K562 (cell line): Measurements from ENCODE around the gene MTG2. TPM values are rescaled to one million over a fixed set of nuclear protein-coding genes. Genes with fewer than 3 reads are reported as not detected.

Experiments used
- ATAC-seq: fragments of 200-7000 bp; cut with Tn5 transposase; 3 replicates; pipeline ENCODE4 v1.9.1; 2020; ENCODE audit warnings: moderate library complexity
- BruUV-seq: library from RNA; stranded (reverse); fragments of 400-500 nt; replicated peaks from 2 replicates; lab custom pipeline; 2021; lab: Mats Ljungman, UMichigan
- CTCF ChIA-PET: fragments of 300-600 bp; formaldehyde crosslinking; extraction: SDS; loops from one replicate; lab custom pipeline; 2021; ENCODE audit warnings: low intra/inter-chr PET ratio; lab: Yijun Ruan, JAX
- POLR2A ChIA-PET: fragments of 300-600, 350-650 bp; sonication (Branson Sonifier 250); formaldehyde crosslinking; extraction: SDS; loops from one replicate; lab custom pipeline; 2021; ENCODE audit warnings: antibody characterized with exemption, inconsistent platforms; lab: Yijun Ruan, JAX
- DNase-seq, 4 experiments: peaks; one replicate each; pipeline versions ENCODE4 v3.0.0 to v3.0.0-alpha.2; 2011 to 2018; ENCODE audit warnings: low spot score in 3 of 4, mixed read lengths in 3 of 4; ENCODE audit errors: extremely low read depth in 1 of 4
- FAIRE-seq: peaks from 2 replicates; lab custom pipeline; 2011; peaks lifted over from hg19 to GRCh38; lab: Jason Lieb, UNC
- H2AFZ ChIP-seq: 2 replicates; pipeline ENCODE4 v1.6.0; 2011; ENCODE audit warnings: low read depth, low read length, control low read depth, inconsistent platforms
- H3K27ac ChIP-seq: fragments of 200-600 bp; 3 replicates; pipeline ENCODE4 v1.8.0; 2011; ENCODE audit warnings: low read depth, mild to moderate bottlenecking, control low read depth, inconsistent platforms, low read length, moderate library complexity, mixed read lengths; ENCODE audit errors: extremely low read depth
- H3K27me3 ChIP-seq, 2 experiments: fragments of 300-600 bp in 1 of 2; 2 replicates in 1 of 2; 3 replicates in 1 of 2; pipeline versions ENCODE4 v1.6.0 to v1.8.0; 2011; ENCODE audit warnings: inconsistent platforms in 2 of 2, low read length in 2 of 2, mild to moderate bottlenecking in 1 of 2, mixed read lengths in 1 of 2, moderate library complexity in 1 of 2; ENCODE audit not compliant: control insufficient read depth in 2 of 2, insufficient read depth in 2 of 2
- H3K36me3 ChIP-seq: fragments of 300-600 bp; 3 replicates; pipeline ENCODE4 v1.8.0; 2011; ENCODE audit warnings: mild to moderate bottlenecking, low read length, inconsistent platforms; ENCODE audit not compliant: control insufficient read depth, insufficient read depth
- H3K4me1 ChIP-seq, 2 experiments: fragments of 200-600 bp in 1 of 2; replicated peaks in 1 of 2; 2 replicates in 1 of 2; 3 replicates in 1 of 2; pipeline versions ENCODE4 v1.5.1 to v1.8.0; 2011; ENCODE audit warnings: inconsistent platforms in 2 of 2, low read length in 2 of 2, mild to moderate bottlenecking in 1 of 2, mixed read lengths in 1 of 2, moderate library complexity in 1 of 2; ENCODE audit not compliant: control insufficient read depth in 2 of 2, insufficient read depth in 2 of 2
- H3K4me2 ChIP-seq: 2 replicates; pipeline ENCODE4 v1.6.1; 2011; ENCODE audit warnings: low read length, control low read depth, inconsistent platforms, mixed read lengths; ENCODE audit not compliant: insufficient read depth
- H3K4me3 ChIP-seq: fragments of 200-600 bp; sonication (generic), shearing (Covaris generic); 2 replicates; pipeline ENCODE4 v1.5.1; 2016; ENCODE audit warnings: control low read depth, inconsistent platforms
- H3K79me2 ChIP-seq: fragments of 200-600 bp; 3 replicates; pipeline ENCODE4 v1.8.0; 2011; ENCODE audit warnings: low read length, inconsistent platforms; ENCODE audit not compliant: control insufficient read depth, insufficient read depth
- H3K9ac ChIP-seq, 2 experiments: 2 replicates each; pipeline versions ENCODE4 v1.6.0 to v1.6.1; 2011; ENCODE audit warnings: low read depth in 2 of 2, low read length in 2 of 2, control low read depth in 1 of 2, inconsistent platforms in 1 of 2, mild to moderate bottlenecking in 1 of 2, mixed read lengths in 1 of 2; ENCODE audit not compliant: insufficient read depth in 1 of 2
- H3K9me1 ChIP-seq: one replicate; pipeline ENCODE4 v1.6.0; 2011; ENCODE audit warnings: inconsistent platforms, mild to moderate bottlenecking, low read length, moderate library complexity; ENCODE audit not compliant: control insufficient read depth, insufficient read depth
- H3K9me3 ChIP-seq: replicated peaks from 2 replicates; pipeline ENCODE4 v1.5.1; 2011; ENCODE audit warnings: low read depth, low read length, inconsistent platforms; ENCODE audit not compliant: control insufficient read depth, insufficient read depth
- H4K20me1 ChIP-seq: replicated peaks from 2 replicates; pipeline ENCODE4 v1.6.1; 2011; ENCODE audit warnings: low read length, inconsistent platforms, mixed read lengths; ENCODE audit not compliant: control insufficient read depth, insufficient read depth
- HIVEP1 ChIP-seq: fragments of 250-450 bp; sonication (Bioruptor Pico); IDR thresholded peaks from 2 replicates; pipeline ENCODE4 v1.4.0; 2020; ENCODE audit warnings: mild to moderate bottlenecking
- MEF2D ChIP-seq: conservative IDR thresholded peaks from 2 replicates; pipeline ENCODE4 v1.6.1; 2016; ENCODE audit warnings: low read depth, missing genetic modification characterization, missing compliant biosample characterization
- RBM22 ChIP-seq: fragments of 200-400 bp; formaldehyde crosslinking; IDR thresholded peaks from 2 replicates; pipeline ENCODE4 v1.6.1; 2018; ENCODE audit warnings: low read length, low read depth; ENCODE audit not compliant: poor library complexity, severe bottlenecking
- RFX7 ChIP-seq: fragments of 250-450 bp; sonication (Bioruptor Pico); IDR thresholded peaks from 2 replicates; pipeline ENCODE4 v1.5.1; 2021; ENCODE audit warnings: mild to moderate bottlenecking
- TFAP4 ChIP-seq: sonication (generic); formaldehyde crosslinking; IDR thresholded peaks from 2 replicates; pipeline ENCODE4 v1.8.0; 2022; ENCODE audit warnings: missing genetic modification reagents, mild to moderate bottlenecking, moderate library complexity, borderline replicate concordance
- ZC3H11A ChIP-seq: IDR thresholded peaks from 2 replicates; pipeline ENCODE4 v1.6.1; 2012; ENCODE audit warnings: low read depth, low read length, improper control_type of control experiment
- ZNF224 ChIP-seq: sonication (generic); formaldehyde crosslinking; IDR thresholded peaks from 2 replicates; pipeline ENCODE4 v1.8.0; 2022; ENCODE audit warnings: mild to moderate bottlenecking, missing genetic modification reagents
- ZNF445 ChIP-seq: fragments of 250-450 bp; sonication (Bioruptor Pico); IDR thresholded peaks from 2 replicates; pipeline ENCODE4 v1.4.0; 2020; ENCODE audit warnings: low read depth, mild to moderate bottlenecking, moderate library complexity
- ZNF518B ChIP-seq: fragments of 250-450 bp; sonication (Bioruptor Pico); IDR thresholded peaks from 2 replicates; pipeline ENCODE4 v1.5.0; 2021; ENCODE audit warnings: mild to moderate bottlenecking, moderate library complexity
- ZNF609 ChIP-seq: sonication (generic); formaldehyde crosslinking; IDR thresholded peaks from 2 replicates; pipeline ENCODE4 v1.8.1; 2023; ENCODE audit warnings: missing genetic modification reagents, mild to moderate bottlenecking, borderline replicate concordance
- WGBS: fragments of 100-300 bp; shearing (Covaris generic); methylation state at CpG from one replicate; pipeline ENCODE4 v1.1.6; 2016; ENCODE audit warnings: low coverage, mixed read lengths; ENCODE audit not compliant: insufficient coverage; ENCODE audit errors: missing lambda C conversion rate; 5-methylcytosine and 5-hydroxymethylcytosine counted together
- in situ Hi-C: fragments of 300-500 bp; cut with MboI; formaldehyde crosslinking; loops from 4 replicates; pipeline ENCODE4 v1.15.0; 2018; ENCODE audit warnings: inconsistent platforms, mixed read lengths
- intact Hi-C: fragments of 100-400 bp; cut with micrococcal nuclease; formaldehyde crosslinking; loops from 2 replicates; pipeline ENCODE4 v1.14.2; 2022
- polyA plus RNA-seq, 8 experiments: library from polyadenylated mRNA; depleted of rRNA in 4 of 8; stranded (reverse) in 5 of 8; unstranded in 3 of 8; fragments of >200 nt; fragmentation: Nextera tagmentation in 2 of 8; fragmentation: Illumina TruSeq in 1 of 8; extraction: Ambion mirVana in 2 of 8; extraction: Trizol in 1 of 8; gene quantifications; 2 replicates each; pipeline versions ENCODE4 v1.2.1 to v1.2.3, GENCODE V29; 2011 to 2014; ENCODE audit warnings: inconsistent platforms in 1 of 8, missing spikeins in 1 of 8
- total RNA-seq, 7 experiments: library from RNA; depleted of rRNA in 6 of 7; stranded (reverse); fragments of >200 nt in 6 of 7; fragmentation: Illumina TruSeq in 2 of 7; extraction: Trizol in 2 of 7; gene quantifications; 2 replicates each; pipeline versions ENCODE4 v1.2.1 to v1.2.3, GENCODE V29; 2011 to 2021; ENCODE audit warnings: low replicate concordance in 1 of 7

Gene MTG2
- total and polyA plus RNA-seq, 9 of the 15 experiments (the other 6 are each of a cell fraction or from before 2014, with no cell fraction given), result 8.7 to 67.5 (median 44.5) TPM

- TF ChIP-seq ZNF518B (CRISPR knock-in tag) (no peak), HIVEP1 (CRISPR knock-in tag) (no peak), TFAP4 (CRISPR knock-in tag) (no peak)
Measured at GRCh38 chr20:62232194-62232593, 49.4 kb downstream of the MTG2 start (continued).

- peaks cover 10 to 44% of the 10 kb centered on the region in 2 experiments; a peak in 4 of 5 replicates for H3K4me1 ChIP-seq
- H3K4me3 ChIP-seq, result no peak overlapping the region
- no peak overlapping the region for H3K9ac ChIP-seq
- CTCF ChIA-PET, result no interaction called here
- no peak for DNase-seq
- intact Hi-C loops, result no loop called here
- no TSS peak for BruUV-seq
- no peak overlapping the region for H3K4me2 ChIP-seq
- ATAC-seq, result no peak
- WGBS, result 21% methylated on average over 18 of the region's 18 CpGs
- no peaks in the 10 kb centered on the region for H3K79me2 ChIP-seq
- H4K20me1 ChIP-seq, result no peaks in the 10 kb centered on the region
- no peak for FAIRE-seq
- H3K27me3 ChIP-seq, result no peaks in the 10 kb centered on the region
- in situ Hi-C loops, result no loop called here
- H3K9me3 ChIP-seq, result peaks cover 7% of the 10 kb centered on the region; the same call in 1 of the 2 replicates
- H2AFZ ChIP-seq, result no peak overlapping the region
- H3K27ac ChIP-seq, result no peak overlapping the region
- POLR2A ChIA-PET, result no interaction called here
- H3K36me3 ChIP-seq, result no peaks in the 10 kb centered on the region
- H3K9me1 ChIP-seq, result peaks cover 11% of the 10 kb centered on the region
- TF ChIP-seq MEF2D (no peak), RBM22 (no peak), ZNF609 (CRISPR knock-in tag) (no peak), ZNF224 (no peak), ZNF445 (CRISPR knock-in tag) (no peak), ZC3H11A (no peak), RFX7 (no peak)
Measured at GRCh38 chr20:62232770-62233645, 50.2 kb downstream of the MTG2 start.
